ENCODE results near the gene ASPN.

DNA sequence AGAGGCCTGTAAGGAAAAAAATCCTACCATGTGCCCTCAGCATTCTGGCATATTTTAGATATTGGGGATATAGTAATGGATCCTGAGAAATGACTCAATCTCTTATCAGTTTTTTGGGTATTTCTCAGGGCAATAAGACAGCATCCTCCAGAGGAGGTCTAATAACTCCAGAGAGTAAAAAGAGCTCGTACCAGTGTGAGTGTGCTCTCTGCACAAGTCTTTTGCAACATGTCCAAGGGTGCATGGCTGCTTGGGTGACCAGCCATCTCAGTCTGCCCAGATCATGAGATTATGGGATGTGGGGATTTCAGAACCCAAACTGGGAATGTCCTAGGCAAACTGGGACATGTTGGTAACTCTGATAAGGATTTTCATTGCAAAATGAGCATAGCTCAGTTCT lies 15.3 kb downstream of the ASPN start:
- TF ChIP-seq, protein P1, sequence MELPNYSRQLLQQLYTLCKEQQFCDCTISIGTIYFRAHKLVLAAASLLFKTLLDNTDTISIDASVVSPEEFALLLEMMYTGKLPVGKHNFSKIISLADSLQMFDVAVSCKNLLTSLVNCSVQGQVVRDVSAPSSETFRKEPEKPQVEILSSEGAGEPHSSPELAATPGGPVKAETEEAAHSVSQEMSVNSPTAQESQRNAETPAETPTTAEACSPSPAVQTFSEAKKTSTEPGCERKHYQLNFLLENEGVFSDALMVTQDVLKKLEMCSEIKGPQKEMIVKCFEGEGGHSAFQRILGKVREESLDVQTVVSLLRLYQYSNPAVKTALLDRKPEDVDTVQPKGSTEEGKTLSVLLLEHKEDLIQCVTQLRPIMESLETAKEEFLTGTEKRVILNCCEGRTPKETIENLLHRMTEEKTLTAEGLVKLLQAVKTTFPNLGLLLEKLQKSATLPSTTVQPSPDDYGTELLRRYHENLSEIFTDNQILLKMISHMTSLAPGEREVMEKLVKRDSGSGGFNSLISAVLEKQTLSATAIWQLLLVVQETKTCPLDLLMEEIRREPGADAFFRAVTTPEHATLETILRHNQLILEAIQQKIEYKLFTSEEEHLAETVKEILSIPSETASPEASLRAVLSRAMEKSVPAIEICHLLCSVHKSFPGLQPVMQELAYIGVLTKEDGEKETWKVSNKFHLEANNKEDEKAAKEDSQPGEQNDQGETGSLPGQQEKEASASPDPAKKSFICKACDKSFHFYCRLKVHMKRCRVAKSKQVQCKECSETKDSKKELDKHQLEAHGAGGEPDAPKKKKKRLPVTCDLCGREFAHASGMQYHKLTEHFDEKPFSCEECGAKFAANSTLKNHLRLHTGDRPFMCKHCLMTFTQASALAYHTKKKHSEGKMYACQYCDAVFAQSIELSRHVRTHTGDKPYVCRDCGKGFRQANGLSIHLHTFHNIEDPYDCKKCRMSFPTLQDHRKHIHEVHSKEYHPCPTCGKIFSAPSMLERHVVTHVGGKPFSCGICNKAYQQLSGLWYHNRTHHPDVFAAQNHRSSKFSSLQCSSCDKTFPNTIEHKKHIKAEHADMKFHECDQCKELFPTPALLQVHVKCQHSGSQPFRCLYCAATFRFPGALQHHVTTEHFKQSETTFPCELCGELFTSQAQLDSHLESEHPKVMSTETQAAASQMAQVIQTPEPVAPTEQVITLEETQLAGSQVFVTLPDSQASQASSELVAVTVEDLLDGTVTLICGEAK (IDR thresholded peaks at IDR 0.05; ENCODE audit: borderline replicate concordance) = no peak
- TF ChIP-seq, protein P2, sequence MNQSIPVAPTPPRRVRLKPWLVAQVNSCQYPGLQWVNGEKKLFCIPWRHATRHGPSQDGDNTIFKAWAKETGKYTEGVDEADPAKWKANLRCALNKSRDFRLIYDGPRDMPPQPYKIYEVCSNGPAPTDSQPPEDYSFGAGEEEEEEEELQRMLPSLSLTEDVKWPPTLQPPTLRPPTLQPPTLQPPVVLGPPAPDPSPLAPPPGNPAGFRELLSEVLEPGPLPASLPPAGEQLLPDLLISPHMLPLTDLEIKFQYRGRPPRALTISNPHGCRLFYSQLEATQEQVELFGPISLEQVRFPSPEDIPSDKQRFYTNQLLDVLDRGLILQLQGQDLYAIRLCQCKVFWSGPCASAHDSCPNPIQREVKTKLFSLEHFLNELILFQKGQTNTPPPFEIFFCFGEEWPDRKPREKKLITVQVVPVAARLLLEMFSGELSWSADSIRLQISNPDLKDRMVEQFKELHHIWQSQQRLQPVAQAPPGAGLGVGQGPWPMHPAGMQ (IDR thresholded peaks at IDR 0.05; ENCODE audit: borderline replicate concordance) = no peak
- TF ChIP-seq, protein P3, sequence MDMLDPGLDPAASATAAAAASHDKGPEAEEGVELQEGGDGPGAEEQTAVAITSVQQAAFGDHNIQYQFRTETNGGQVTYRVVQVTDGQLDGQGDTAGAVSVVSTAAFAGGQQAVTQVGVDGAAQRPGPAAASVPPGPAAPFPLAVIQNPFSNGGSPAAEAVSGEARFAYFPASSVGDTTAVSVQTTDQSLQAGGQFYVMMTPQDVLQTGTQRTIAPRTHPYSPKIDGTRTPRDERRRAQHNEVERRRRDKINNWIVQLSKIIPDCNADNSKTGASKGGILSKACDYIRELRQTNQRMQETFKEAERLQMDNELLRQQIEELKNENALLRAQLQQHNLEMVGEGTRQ (IDR thresholded peaks at IDR 0.05; ENCODE audit: borderline replicate concordance, low read depth, low read length) = no peak
- TF ChIP-seq JUND (IDR thresholded peaks at IDR 0.05; ENCODE audit: low read depth, low read length) (no peak), NR2C2 (IDR thresholded peaks at IDR 0.05; ENCODE audit: borderline replicate concordance, control insufficient read depth, insufficient read length, low read depth) (no peak)
- TF ChIP-seq, protein P4, sequence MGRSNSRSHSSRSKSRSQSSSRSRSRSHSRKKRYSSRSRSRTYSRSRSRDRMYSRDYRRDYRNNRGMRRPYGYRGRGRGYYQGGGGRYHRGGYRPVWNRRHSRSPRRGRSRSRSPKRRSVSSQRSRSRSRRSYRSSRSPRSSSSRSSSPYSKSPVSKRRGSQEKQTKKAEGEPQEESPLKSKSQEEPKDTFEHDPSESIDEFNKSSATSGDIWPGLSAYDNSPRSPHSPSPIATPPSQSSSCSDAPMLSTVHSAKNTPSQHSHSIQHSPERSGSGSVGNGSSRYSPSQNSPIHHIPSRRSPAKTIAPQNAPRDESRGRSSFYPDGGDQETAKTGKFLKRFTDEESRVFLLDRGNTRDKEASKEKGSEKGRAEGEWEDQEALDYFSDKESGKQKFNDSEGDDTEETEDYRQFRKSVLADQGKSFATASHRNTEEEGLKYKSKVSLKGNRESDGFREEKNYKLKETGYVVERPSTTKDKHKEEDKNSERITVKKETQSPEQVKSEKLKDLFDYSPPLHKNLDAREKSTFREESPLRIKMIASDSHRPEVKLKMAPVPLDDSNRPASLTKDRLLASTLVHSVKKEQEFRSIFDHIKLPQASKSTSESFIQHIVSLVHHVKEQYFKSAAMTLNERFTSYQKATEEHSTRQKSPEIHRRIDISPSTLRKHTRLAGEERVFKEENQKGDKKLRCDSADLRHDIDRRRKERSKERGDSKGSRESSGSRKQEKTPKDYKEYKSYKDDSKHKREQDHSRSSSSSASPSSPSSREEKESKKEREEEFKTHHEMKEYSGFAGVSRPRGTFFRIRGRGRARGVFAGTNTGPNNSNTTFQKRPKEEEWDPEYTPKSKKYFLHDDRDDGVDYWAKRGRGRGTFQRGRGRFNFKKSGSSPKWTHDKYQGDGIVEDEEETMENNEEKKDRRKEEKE (IDR thresholded peaks at IDR 0.05) = no peak

Measured in GM12878 (cell line).